HG03039 (cell line): Measurements from ENCODE around the gene UNK.

Experiments used
- ATAC-seq: cut with Tn5 transposase; IDR thresholded peaks from one replicate; pipeline ENCODE4 v1.9.1; 2021; ENCODE audit warnings: mild to moderate bottlenecking, moderate library complexity; ENCODE audit not compliant: unreplicated experiment

UNK gene

GRCh38 chr17:75819116-75819515 is 34.5 kb downstream of the UNK start:
- ATAC-seq = no peak

- no peak for ATAC-seq
Observed at GRCh38 chr17:75819678-75820077, 35.1 kb downstream of the UNK start.

GRCh38 chr17:75820094-75821080 is 35.8 kb downstream of the UNK start:
- ATAC-seq = no peak

- no peak for ATAC-seq
Observed at GRCh38 chr17:75821552-75821951, 36.9 kb downstream of the UNK start.

- ATAC-seq = no peak
Observed at GRCh38 chr17:75822119-75822799, 37.7 kb downstream of the UNK start.

GRCh38 chr17:75822800-75823166 is 38.2 kb downstream of the UNK start:
- ATAC-seq = no peak

GRCh38 chr17:75823257-75824041 is 38.8 kb downstream of the UNK start:
- ATAC-seq = no peak

- ATAC-seq = no peak
Observed at GRCh38 chr17:75824050-75824552, 39.5 kb downstream of the UNK start.

- no peak for ATAC-seq
Observed at GRCh38 chr17:75824666-75825065, 40.1 kb downstream of the UNK start.

- no peak for ATAC-seq
Observed at GRCh38 chr17:75825149-75825552, 40.5 kb downstream of the UNK start.

GRCh38 chr17:75825748-75826370 is 41.3 kb downstream of the UNK start:
- no peak for ATAC-seq

GRCh38 chr17:75826561-75827307 is 42.1 kb downstream of the UNK start:
- no peak for ATAC-seq

- ATAC-seq = no peak
Observed at GRCh38 chr17:75827308-75828075, 42.9 kb downstream of the UNK start.

GRCh38 chr17:75828076-75828400 is 43.4 kb downstream of the UNK start:
- ATAC-seq = no peak

- no peak for ATAC-seq
Observed at GRCh38 chr17:75828741-75829140, 44.1 kb downstream of the UNK start.

- no peak for ATAC-seq
Observed at GRCh38 chr17:75829747-75830146, 45.1 kb downstream of the UNK start.

GRCh38 chr17:75830164-75831031 is 45.8 kb downstream of the UNK start:
- no peak for ATAC-seq

- no peak for ATAC-seq
Observed at GRCh38 chr17:75831032-75831571, 46.5 kb downstream of the UNK start.
